Activated CD8-positive, alpha-beta memory T cell treated with anti-CD3 and anti-CD28 coated beads, Interleukin-2, amount 50 U/mL, for 1 hour (primary cell): ENCODE results near the gene ABHD12.

ENCODE experiments used
- DNase-seq: peaks from one replicate; pipeline ENCODE4 v3.0.0-alpha.2; 2020; ENCODE audit errors: extremely low read depth

ABHD12 gene

DNA sequence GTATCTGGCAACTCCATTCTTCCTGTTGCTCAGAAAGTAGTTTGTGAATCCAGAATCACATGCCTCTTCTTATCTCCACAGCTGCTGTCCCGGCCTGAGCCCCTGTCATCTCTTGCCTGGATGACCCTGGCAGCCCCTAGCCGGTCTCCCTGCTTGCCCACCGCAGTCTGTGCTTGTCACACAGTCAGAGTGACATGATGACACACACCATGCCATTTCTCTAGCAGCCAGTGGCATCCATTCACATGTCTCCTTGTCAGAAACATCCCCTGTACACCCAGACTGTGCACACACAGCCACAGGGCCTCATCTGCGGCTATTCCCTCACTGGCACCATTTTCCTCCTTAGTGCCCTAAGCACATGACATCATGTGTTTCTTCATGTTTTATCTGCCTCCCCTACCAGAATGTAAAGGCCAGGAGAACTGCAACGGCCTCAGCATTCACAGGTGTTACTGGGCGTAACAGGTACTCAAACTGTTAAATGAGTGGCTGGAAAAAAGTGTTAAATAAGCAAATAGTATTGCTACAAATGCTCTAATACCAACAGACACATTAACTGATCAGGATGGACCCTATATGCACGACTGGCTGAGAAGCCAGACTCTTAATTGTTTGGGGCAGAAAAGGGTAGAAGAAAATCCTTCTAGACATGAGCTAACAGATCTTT is 9.6 kb downstream of the ABHD12 start:
- no peak for DNase-seq

- no peak for DNase-seq
These were observed 11.5 kb downstream of the ABHD12 start for GRCh38 chr20:25378884-25379733.

DNA sequence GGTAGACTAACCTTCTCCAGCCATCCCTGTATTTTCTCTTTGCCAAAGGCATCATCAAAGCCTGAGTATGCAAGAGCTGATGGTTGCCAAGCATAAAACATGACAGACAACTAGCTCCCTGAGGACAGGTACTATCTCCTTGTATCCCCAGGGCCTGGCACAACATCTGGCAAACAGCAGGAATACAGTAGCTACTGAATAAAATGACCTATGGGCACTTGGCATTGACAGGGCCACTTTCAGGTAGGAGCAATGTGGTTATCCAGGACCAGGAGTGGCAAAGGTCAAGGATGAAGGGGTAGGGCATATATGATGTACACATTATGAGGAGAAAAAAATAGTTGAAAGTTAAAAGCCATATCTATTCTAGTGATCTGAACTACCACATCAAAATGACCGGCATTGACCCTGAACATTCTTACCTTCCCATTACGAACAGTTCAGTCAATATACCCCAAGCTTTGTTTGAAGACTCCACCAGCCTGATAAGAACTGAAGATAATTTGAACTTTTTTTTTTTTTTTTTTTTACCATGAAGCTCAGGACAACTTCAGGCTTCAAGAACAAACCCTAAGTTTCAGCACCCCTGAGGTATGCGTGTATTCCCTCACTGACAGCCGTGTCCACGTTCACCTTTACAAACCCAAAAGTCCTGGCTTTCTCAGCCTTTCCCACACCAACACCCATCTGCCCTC is 12.3 kb downstream of the ABHD12 start:
- DNase-seq: no peak

DNA sequence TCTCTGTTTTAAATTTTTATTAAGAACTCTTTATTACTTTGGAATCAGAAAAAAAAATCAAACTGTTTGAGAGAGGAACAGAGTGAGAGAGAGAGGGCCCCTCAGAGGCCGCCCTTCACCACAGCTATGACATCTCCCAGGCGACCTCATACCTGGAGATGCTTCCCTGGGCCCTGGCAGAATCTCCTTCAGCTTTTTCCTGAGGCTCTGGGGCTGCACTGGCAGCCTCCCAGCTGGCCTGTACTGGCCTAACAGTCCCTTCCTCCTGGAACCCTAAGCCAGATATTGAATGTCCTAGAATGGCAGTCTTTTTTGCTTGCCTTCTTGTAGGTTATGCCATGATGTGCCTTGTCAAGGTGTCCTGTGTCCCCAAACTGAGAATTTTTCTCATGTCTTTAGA is 13.7 kb downstream of the ABHD12 start:
- no peak for DNase-seq

- no peak for DNase-seq
These were observed 14.4 kb downstream of the ABHD12 start for GRCh38 chr20:25376236-25376635.

DNA sequence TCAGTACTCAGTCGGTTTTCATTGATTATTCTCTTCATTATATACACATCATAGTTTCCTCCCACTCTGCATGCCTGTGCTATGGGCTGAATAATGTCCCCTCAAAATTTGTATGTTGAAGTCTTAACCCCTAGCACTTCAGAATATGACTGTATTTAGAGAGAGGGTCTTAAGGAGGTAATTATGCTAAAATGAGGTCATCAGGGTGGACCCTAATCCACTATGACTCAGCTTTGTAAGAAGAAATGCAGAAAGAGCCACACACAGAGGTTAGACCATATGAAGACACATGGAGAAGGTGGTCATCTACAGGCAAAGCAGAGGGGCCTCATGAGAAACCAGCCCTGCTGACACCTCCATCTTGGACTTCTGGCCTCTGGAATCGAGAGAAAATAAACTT is 15.8 kb downstream of the ABHD12 start:
- no peak for DNase-seq

DNA sequence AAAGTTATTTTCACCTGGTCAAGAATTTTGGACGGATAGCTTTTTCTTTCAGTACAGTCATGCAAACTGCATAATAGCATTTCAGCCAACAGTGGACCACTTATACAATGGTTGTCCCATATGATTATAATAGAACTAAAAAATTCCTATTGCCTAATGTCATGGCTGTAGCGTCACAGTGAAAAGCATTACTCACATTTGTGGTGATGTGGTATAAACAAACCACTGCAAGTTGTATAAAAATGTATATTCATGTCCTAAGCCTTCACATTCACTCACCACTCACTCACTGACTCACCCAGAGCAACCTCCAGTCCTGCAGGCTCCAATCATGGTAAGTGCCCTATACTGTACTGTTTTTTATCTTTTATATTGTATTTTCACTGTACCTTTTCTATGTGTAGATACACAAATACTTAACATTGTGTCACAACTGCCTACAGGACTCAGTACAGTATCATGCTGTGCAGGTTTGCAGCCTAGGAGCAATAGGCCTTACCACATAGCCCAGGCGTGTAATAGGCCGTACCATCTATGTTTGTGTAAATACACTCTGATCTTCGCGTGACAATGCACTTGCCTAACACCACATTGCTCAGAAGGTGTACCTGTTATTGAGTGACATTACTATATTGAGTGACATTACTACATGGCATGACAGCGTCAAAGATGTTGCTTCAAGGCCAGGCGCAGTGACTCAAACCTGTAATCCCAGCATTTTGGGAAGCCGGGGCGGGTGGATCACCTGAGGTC is 17.9 kb downstream of the ABHD12 start:
- no peak for DNase-seq

DNA sequence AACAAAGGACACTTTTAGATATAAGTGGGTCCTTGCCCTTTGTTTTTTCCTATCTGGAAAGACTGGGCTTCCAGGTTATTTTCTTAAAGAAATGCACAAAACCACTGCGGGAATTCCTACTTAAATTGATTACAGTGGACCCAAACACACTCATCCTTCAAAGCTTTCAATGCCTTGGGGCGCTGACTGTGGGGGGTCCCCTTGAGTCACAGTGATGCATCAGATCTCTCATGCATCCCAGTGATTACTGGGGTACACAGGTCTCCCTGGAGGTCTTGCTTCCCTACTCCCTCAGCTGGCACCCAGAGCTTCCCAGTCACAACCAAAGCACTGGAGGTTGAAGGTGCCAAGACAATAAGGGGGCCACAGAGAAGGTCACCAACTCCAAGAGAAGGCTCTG is 20.7 kb downstream of the ABHD12 start:
- DNase-seq: no peak

GRCh38 chr20:25369529-25369928 is 21.1 kb downstream of the ABHD12 start:
- DNase-seq: no peak

- DNase-seq: no peak
These were observed 21.7 kb downstream of the ABHD12 start for GRCh38 chr20:25368976-25369375.

DNA sequence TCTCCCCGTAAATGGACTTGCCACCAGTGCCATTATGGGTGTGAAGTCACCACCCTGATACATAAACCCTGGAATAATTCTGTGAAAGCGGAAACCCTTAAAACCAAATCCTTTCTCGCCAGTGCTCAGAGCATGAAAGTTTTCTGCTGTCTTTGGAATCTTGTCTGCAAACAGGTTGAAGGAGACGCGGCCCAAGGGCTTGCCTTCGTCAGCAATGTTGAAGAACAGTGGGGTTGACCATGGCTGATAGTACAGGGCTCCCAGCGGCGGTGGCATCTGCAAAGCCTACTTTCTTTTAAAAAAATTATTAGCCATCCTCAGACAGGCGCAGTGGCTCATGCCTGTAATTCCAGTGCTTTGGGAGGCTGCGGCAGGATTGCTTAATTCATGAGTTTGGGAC is 22.1 kb downstream of the ABHD12 start:
- DNase-seq: no peak

DNA sequence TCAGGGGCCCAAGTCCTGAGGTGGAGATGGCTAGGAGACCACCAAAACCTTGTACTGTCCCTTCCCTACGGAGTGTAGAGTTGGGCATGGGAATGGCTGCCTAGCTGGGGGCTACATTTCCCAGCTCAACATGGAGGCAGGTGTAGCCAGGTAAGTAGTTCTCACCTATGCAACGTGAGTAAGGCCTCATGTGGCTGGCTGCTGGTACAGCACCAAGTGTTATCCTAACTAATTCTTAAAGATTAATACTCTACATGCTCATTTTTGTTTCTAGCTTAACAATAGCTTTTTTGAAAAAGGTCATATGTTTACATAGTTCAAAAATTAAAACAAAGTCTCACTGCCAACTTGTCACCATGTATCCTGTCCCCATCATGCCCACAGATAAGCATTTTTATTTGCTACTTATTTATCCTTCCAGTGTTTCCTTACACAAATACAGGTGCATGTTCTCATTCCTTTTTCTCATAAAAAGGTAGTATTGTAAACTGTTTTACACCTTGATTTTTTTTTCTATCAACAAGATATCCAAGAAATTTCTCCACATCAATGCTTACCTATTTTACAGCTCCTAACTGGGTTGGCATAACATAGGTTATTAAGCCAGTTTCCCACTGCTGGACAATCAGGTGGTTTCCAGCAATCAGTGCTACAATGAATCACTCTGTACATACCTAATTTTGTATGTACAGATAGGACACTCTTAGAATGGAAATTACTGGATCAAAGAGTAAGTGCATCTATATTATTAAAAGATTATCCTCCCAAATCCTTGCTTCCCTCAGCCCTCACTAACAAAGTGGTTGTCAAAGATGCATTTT is 25.5 kb downstream of the ABHD12 start:
- no peak for DNase-seq

- no peak for DNase-seq
These were observed 26.4 kb downstream of the ABHD12 start for GRCh38 chr20:25364180-25364788.

DNA sequence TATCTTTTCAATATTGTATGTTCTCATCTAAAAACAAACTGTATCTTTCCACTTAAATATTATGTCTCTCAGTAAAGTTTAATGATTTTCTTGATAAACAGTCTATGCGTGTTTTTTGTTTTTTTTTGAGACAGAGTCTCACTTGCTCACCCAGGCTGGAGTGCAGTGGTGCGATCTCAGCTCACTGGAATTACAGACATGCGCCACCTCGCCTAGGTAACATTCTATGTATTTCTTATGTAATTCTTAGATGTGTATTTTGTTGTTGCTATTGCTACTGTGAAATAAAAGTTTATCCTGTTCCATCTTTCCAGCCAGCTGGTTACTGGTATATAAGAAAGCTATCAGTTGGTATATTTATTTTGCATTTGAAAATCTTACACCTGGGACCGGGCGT is 29.4 kb downstream of the ABHD12 start:
- DNase-seq: no peak

DNA sequence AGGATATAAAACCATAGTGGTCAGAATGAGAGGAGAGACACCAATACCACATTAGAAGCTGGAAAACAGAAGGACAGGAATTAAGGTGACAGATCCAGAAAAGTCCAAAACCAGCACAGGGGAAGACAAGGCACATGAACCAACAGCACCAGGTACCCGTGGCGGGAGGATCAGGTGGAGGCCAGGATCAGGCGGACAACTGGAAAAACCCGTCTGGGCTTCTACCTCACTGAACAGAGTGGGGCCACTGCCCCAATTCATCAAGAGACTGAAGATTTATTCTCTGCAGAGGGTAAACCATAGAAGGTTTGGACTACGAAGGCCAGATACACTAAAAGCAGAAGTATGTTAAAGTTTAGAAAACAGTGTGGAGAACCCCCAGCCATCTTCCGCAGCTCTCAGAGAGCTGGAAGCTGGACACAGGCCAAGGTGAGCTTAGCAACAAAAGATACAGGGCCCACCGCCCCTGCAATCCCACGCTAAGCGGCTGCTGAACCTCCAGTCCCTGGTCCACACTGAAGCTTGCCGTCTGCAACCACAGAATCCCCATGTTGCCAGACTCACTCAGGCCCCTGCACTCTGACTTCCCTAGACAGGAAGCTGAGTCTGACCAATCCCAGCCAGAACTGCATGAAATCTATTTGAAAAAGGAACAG is 29.9 kb downstream of the ABHD12 start:
- DNase-seq: no peak

GRCh38 chr20:25356271-25356933 is 34.2 kb downstream of the ABHD12 start:
- DNase-seq: no peak

GRCh38 chr20:25355866-25356265 is 34.8 kb downstream of the ABHD12 start:
- DNase-seq: no peak

- no peak for DNase-seq
These were observed 35.5 kb downstream of the ABHD12 start for GRCh38 chr20:25355011-25355595.
